ENCODE data around the gene SORL1-AS1.

Gene SORL1-AS1

DNA sequence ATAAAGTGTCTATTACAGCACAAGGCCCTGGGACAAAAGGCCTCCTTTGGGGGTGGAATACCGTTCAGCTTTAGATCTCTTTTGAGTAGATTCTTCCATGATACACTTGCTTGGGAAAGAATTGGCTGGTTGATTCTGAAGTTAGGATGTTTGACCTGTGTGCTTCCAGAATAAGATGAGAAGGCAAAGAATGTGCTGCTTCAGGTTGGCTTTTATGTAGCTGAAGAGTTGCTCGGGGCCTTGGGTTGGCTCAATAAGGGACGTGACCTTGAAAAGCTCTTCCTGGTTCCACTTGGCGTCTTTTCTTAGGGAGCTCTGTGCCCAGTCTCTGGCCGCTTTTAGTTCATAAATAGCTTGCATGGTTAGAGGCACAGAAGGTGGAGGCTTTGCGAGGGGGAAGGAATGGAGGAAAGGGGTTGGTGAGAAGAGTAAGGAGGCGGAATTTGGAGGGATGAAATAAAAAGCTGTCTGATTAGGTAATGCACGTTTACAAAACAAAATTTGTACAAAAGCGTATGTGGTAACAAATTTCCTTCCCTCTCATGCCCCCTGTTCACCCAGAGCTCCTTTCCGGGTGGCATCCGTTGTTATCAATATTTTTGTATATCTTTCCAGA is 4.2 kb upstream of the SORL1-AS1 start:
- H3K27me3 ChIP-seq (ENCODE audit: control insufficient read depth, insufficient read depth, low read length), result no peaks in the 10 kb centered on the region
- H3K9ac ChIP-seq (ENCODE audit: low read length), result no peak overlapping the region

DNA sequence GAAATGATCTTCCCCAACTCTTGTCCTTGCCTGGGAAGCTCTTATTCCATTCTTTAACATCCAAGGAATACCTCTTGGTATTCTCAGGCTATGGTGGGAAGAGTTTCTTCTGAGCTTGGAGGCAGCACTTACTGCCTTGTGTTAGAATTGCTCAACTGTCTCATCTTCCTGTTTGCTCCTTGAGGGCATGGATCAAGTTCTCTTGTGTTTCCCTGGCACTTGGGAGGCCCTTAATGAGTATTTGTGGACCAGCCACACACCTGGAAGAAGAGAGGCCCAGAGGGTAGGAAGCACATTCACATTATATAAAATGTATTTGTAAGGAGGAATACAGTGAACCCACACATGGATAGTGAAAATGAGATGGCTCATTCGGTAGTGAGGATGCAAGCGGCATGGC is 3.4 kb upstream of the SORL1-AS1 start:
- no peak overlapping the region for H3K9ac ChIP-seq (ENCODE audit: low read length)
- peaks cover 22% of the 10 kb centered on the region for H3K4me1 ChIP-seq (ENCODE audit: control insufficient read depth, insufficient read depth, low read length)
- H3K4me3 ChIP-seq (ENCODE audit: low read length), result no peak overlapping the region
- no peaks in the 10 kb centered on the region for H3K36me3 ChIP-seq (ENCODE audit: control insufficient read depth, insufficient read depth, low read length)
- H3K9me3 ChIP-seq (ENCODE audit: control insufficient read depth, low read length), result no peaks in the 10 kb centered on the region
- no peaks in the 10 kb centered on the region for H3K27me3 ChIP-seq (ENCODE audit: control insufficient read depth, insufficient read depth, low read length)

More for the DNA sequence above, 4.2 kb upstream of the SORL1-AS1 start:
- Histone ChIP-seq H3K4me1 (ENCODE audit: control insufficient read depth, insufficient read depth, low read length) (peaks cover 19% of the 10 kb centered on the region), H3K4me3 (ENCODE audit: low read length) (no peak overlapping the region), H3K9me3 (ENCODE audit: control insufficient read depth, low read length) (no peaks in the 10 kb centered on the region), H3K36me3 (ENCODE audit: control insufficient read depth, insufficient read depth, low read length) (no peaks in the 10 kb centered on the region)

DNA sequence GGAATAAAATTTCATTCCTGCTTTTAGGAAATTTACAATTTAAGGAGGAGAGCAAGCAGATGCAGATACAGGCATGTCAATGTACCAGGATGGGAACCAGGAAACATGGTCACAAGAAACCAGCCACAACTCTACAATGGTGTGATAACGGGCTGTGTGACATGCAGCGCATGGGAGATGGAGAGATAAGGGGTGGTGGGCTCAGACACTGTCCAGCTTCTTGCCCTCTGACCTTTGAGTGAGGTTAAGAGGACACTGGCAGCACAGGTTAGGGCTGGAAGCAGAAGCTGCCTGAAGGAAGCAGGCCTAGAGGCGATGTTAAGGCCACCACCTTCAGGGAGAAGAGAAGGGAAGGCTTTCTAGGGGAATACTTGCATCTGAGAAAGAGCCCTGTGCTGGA is 2.3 kb upstream of the SORL1-AS1 start:
- Histone ChIP-seq H3K9ac (ENCODE audit: low read length) (no peak overlapping the region), H3K4me1 (ENCODE audit: control insufficient read depth, insufficient read depth, low read length) (peaks cover 25% of the 10 kb centered on the region), H3K9me3 (ENCODE audit: control insufficient read depth, low read length) (no peaks in the 10 kb centered on the region), H3K36me3 (ENCODE audit: control insufficient read depth, insufficient read depth, low read length) (no peaks in the 10 kb centered on the region), H3K4me3 (ENCODE audit: low read length) (no peak overlapping the region), H3K27me3 (ENCODE audit: control insufficient read depth, insufficient read depth, low read length) (no peaks in the 10 kb centered on the region)

DNA sequence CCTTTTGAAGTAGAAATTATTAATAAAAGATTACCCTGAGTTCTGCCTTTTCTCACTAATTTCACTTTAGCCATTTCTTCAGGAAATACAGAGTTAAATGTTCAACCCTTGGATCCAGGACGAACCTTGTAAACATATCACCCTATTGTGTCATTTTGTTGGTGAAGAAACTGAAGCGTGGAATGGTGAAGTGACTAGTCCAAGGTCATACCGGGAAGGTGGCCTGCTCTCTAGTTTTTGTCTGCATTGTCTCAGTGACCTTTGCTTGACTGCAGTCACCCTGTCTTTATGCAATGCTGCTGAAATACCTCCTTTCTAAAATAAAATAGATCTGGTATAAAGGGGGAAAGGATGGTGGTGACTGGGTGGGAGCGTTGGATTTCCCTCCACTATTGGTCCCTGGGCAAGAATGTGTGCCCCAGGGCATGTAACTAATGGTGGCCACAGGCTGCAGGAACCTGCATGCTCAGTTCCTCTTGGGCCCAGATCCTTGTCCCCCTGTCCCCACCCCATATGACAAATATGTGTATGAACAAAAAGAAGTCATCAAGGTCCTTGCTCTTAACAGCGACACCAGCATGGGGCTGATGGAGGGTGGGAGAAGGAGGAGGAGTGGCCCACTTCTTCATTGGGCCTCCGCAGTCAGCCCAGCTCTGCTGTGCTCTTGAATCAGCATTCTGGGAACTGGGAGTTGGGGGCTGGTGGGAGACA is 977 bp upstream of the SORL1-AS1 start:
- no peaks in the 10 kb centered on the region for H3K36me3 ChIP-seq (ENCODE audit: control insufficient read depth, insufficient read depth, low read length)
- no peaks in the 10 kb centered on the region for H3K27me3 ChIP-seq (ENCODE audit: control insufficient read depth, insufficient read depth, low read length)
- H3K9ac ChIP-seq (ENCODE audit: low read length), result peak overlapping the region; percentile 52
- H3K4me1 ChIP-seq (ENCODE audit: control insufficient read depth, insufficient read depth, low read length), result peaks cover 15% of the 10 kb centered on the region
- no peaks in the 10 kb centered on the region for H3K9me3 ChIP-seq (ENCODE audit: control insufficient read depth, low read length)
- no peak overlapping the region for H3K4me3 ChIP-seq (ENCODE audit: low read length)

DNA sequence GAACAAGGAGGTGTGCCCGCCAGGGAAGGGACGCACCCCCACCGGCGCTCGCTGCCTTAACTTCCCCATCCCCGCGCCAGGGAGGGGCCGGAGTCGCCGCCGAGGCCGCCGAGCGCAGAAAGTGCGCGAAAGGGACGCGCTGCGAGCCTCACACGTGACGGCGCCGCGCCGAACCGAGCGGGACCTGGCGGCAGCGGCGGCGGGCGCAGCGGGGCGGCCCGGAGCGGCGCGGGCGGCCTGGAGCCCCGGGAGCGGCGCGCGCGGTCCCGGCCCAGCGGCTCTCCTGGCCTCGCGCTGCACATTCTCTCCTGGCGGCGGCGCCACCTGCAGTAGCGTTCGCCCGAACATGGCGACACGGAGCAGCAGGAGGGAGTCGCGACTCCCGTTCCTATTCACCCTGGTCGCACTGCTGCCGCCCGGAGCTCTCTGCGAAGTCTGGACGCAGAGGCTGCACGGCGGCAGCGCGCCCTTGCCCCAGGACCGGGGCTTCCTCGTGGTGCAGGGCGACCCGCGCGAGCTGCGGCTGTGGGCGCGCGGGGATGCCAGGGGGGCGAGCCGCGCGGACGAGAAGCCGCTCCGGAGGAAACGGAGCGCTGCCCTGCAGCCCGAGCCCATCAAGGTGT is 670 bp downstream of the SORL1-AS1 start, which contains the start of gene SORL1:
TSS of gene SORL1 (plus strand) at position 329 of the 623 bp plus-strand sequence. CDS start at position 347, 18 bp downstream.
- no peaks in the 10 kb centered on the region for H3K36me3 ChIP-seq (ENCODE audit: control insufficient read depth, insufficient read depth, low read length)
- no peaks in the 10 kb centered on the region for H3K9me3 ChIP-seq (ENCODE audit: control insufficient read depth, low read length)
- H3K4me3 ChIP-seq (ENCODE audit: low read length), result peak within 1 kb of the TSS; percentile 78
- peaks cover 21% of the 10 kb centered on the region for H3K4me1 ChIP-seq (ENCODE audit: control insufficient read depth, insufficient read depth, low read length)
- no peaks in the 10 kb centered on the region for H3K27me3 ChIP-seq (ENCODE audit: control insufficient read depth, insufficient read depth, low read length)
- peak within 1 kb of the TSS; percentile 53 for H3K9ac ChIP-seq (ENCODE audit: low read length)

DNA sequence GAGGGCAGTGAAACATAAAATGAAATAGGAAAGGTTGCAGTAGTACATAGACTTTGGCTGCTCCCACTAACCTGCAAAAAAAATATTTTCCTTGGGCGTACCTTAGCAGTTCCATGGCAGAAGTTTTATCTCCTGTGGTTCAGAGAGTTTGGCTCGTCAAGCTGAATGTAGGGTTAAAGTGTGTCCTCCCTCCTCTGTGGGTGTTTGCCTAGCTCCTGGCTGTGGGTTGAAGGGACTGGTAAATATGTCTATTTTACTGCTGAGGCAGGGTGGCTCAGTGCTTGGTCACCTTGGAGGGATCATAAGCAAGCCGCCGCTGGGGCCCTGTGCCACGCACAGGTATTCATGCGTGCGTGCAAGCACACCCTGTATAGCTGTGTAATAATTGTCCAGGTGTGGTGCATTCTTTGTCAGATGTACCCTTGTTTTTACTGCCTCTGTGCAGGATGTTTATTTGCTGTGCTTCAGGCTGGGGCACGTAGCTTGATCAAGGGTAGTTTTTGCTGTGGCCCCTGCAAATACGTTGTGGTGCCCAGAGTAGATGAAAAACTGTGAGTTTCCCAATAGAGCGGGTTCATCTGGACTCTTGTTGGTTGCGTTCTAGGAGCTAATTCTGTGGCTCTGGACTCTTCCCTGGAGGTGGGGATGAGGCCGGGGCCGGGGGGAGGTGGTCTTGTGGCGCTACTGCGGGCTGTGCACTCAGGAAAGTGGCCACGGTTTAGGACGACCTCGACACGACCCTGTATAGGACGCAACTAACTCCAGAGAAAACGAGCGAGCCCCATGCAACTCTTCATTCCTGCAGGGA is 1.4 kb downstream of the SORL1-AS1 start:
- H3K9me3 ChIP-seq (ENCODE audit: control insufficient read depth, low read length), result no peaks in the 10 kb centered on the region
- H3K36me3 ChIP-seq (ENCODE audit: control insufficient read depth, insufficient read depth, low read length), result no peaks in the 10 kb centered on the region
- peak overlapping the region; percentile 53 for H3K9ac ChIP-seq (ENCODE audit: low read length)
- peaks cover 21% of the 10 kb centered on the region for H3K4me1 ChIP-seq (ENCODE audit: control insufficient read depth, insufficient read depth, low read length)
- no peaks in the 10 kb centered on the region for H3K27me3 ChIP-seq (ENCODE audit: control insufficient read depth, insufficient read depth, low read length)
- peak overlapping the region; percentile 54 for H3K4me3 ChIP-seq (ENCODE audit: low read length)

DNA sequence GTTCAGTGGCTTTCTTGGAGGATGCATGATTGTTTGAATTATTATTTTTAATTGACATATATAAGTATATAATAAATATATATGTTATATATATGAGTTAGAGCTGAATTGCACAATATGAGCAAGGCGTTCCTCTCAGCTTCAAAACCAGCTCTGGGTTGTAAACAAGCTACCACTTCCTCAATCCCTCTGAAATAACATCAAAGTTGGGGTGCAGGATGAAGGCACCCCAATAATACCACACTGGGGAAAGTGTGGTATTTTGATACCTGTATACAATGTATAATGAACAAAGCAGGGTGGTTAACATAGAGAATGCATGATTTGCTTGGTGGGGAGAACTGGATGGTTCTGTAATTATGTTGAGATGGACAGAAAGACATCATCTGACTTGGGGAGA is 2.4 kb downstream of the SORL1-AS1 start:
- no peaks in the 10 kb centered on the region for H3K9me3 ChIP-seq (ENCODE audit: control insufficient read depth, low read length)
- peaks cover 30% of the 10 kb centered on the region for H3K4me1 ChIP-seq (ENCODE audit: control insufficient read depth, insufficient read depth, low read length)
- no peak overlapping the region for H3K4me3 ChIP-seq (ENCODE audit: low read length)
- no peaks in the 10 kb centered on the region for H3K36me3 ChIP-seq (ENCODE audit: control insufficient read depth, insufficient read depth, low read length)
- H3K9ac ChIP-seq (ENCODE audit: low read length), result no peak overlapping the region
- H3K27me3 ChIP-seq (ENCODE audit: control insufficient read depth, insufficient read depth, low read length), result no peaks in the 10 kb centered on the region

DNA sequence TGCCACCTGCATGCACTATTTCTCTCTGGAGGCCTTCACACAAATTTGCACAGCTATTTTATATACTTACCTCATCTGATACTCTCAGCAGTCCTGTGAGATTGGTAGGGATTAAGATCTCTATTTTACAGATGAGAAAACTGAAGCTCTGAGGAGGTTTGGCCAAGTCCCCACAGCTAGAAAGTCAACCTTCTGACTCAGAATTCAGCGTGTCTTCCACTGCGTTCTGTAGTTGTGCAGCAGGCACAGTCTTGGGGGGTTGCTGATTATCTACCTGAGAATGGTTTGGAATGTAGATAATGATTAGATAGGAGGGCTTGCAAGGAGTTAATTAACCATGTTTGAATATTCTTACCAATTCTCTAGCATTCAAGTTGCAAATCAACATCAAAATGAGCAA is 3.1 kb downstream of the SORL1-AS1 start:
- Histone ChIP-seq H3K36me3 (ENCODE audit: control insufficient read depth, insufficient read depth, low read length) (no peaks in the 10 kb centered on the region), H3K9me3 (ENCODE audit: control insufficient read depth, low read length) (no peaks in the 10 kb centered on the region), H3K4me1 (ENCODE audit: control insufficient read depth, insufficient read depth, low read length) (peaks cover 34% of the 10 kb centered on the region), H3K27me3 (ENCODE audit: control insufficient read depth, insufficient read depth, low read length) (no peaks in the 10 kb centered on the region), H3K9ac (ENCODE audit: low read length) (no peak overlapping the region), H3K4me3 (ENCODE audit: low read length) (no peak overlapping the region)

DNA sequence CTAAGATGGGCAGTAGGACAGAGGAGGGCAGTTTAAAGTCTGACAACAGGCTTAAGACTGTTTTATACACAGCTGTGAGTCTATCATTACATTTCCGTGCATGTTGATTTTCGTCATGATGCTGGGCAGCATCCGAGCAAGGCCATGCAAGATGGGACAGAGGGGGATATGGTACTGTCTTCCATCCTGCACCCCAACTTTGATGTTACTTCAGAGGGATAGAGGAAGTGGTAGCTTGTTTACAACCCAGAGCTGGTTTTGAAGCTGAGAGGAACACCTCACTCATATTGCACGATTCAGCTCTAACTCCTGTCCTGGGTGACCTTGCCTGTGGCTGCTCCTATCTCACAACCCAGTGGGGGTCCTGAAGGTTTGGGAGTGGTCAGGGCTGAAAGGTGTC is 3.6 kb downstream of the SORL1-AS1 start:
- H3K9ac ChIP-seq (ENCODE audit: low read length), result no peak overlapping the region
- H3K36me3 ChIP-seq (ENCODE audit: control insufficient read depth, insufficient read depth, low read length), result no peaks in the 10 kb centered on the region
- no peak overlapping the region for H3K4me3 ChIP-seq (ENCODE audit: low read length)
- peaks cover 34% of the 10 kb centered on the region for H3K4me1 ChIP-seq (ENCODE audit: control insufficient read depth, insufficient read depth, low read length)
- no peaks in the 10 kb centered on the region for H3K9me3 ChIP-seq (ENCODE audit: control insufficient read depth, low read length)
- H3K27me3 ChIP-seq (ENCODE audit: control insufficient read depth, insufficient read depth, low read length), result no peaks in the 10 kb centered on the region

DNA sequence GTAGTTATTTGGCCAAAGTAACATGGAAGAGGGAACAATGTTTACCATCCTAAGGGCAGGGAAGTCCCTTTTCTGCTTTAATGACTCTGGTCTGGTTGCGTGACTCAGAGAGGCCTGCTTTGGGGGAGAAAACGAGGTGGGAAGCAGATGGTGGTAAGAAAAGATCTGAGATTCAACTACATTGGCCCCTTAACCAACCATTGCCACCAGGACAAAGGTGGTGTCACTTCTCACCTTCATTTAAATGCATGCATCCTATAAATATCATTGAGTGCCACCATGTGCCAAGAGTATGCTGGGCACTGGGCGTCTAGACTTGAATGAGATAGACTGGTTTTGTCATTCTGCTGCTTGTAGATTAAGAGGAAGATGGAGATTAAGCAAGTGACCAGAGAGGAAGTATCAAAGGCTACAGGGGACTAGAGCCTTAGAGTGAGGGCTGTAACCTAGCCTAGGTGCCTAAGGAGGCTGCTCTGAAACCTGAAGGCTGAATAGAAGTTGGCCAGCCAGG is 4.3 kb downstream of the SORL1-AS1 start:
- peaks cover 34% of the 10 kb centered on the region for H3K4me1 ChIP-seq (ENCODE audit: control insufficient read depth, insufficient read depth, low read length)
- H3K9me3 ChIP-seq (ENCODE audit: control insufficient read depth, low read length), result no peaks in the 10 kb centered on the region
- H3K36me3 ChIP-seq (ENCODE audit: control insufficient read depth, insufficient read depth, low read length), result no peaks in the 10 kb centered on the region
- no peaks in the 10 kb centered on the region for H3K27me3 ChIP-seq (ENCODE audit: control insufficient read depth, insufficient read depth, low read length)
- no peak overlapping the region for H3K9ac ChIP-seq (ENCODE audit: low read length)
- H3K4me3 ChIP-seq (ENCODE audit: low read length), result no peak overlapping the region

DNA sequence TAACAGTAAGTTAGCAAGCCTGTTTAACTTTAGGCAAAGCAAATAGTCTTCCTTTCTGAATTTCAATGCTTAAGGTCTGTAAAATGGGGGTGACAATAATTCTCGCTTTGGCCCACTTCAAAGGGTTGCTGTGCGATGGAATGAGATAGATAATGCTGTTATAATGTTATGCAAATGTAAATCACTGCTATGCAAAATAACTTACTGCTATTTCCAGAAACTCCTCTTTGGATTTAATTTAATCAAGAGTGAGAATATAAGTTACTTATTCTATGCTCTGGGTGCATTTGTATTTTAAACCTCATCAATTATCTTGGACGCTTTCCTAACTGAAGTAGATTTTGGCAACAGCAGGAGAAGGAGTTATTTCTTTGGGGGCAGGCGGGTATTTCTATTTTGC is 4.8 kb downstream of the SORL1-AS1 start:
- Histone ChIP-seq H3K36me3 (ENCODE audit: control insufficient read depth, insufficient read depth, low read length) (no peaks in the 10 kb centered on the region), H3K4me1 (ENCODE audit: control insufficient read depth, insufficient read depth, low read length) (peaks cover 34% of the 10 kb centered on the region), H3K27me3 (ENCODE audit: control insufficient read depth, insufficient read depth, low read length) (no peaks in the 10 kb centered on the region), H3K4me3 (ENCODE audit: low read length) (no peak overlapping the region), H3K9ac (ENCODE audit: low read length) (no peak overlapping the region), H3K9me3 (ENCODE audit: control insufficient read depth, low read length) (no peaks in the 10 kb centered on the region)

All from mucosa of stomach (tissue), 1 donor.